Loucy (cell line): ENCODE data around the gene CCDC178.

Experiments used
- EZH2phosphoT487 ChIP-seq: fragments of 200-600 bp; IDR thresholded peaks from 2 replicates; pipeline ENCODE4 v1.6.1; 2018; ENCODE audit warnings: antibody characterized with exemption, mild to moderate bottlenecking, moderate library complexity, borderline replicate concordance
- TF ChIP-seq, protein P1 (sequence below): fragments of 200-600 bp; sonication (generic); conservative IDR thresholded peaks from 2 replicates; pipeline ENCODE4 v1.5.1; 2014; ENCODE audit warnings: mild to moderate bottlenecking, antibody characterized with exemption, low read length

DNA sequence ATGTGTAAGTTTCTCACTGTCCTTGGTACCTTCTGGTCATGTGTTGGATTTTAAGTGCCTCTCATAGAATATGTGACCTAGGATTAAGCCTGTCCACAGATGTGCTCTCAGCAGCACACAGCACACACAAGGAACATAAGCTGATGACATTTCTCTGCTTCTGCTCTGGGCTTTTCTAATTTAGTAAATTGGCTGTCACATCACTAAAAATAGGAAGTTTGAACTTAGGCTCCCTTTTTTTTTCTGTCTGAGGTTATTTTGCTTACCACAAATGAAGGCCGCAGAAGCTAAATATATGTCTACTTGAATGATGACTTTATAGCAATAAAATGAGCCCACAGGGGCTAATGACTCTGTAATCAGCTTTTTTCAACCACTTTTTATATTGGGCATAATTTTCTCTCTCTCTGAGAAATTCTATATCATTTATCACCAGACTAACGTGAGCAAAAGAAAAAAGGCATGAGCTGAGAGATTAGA lies 517.5 kb downstream of the CCDC178 start:
- TF ChIP-seq, protein P1, sequence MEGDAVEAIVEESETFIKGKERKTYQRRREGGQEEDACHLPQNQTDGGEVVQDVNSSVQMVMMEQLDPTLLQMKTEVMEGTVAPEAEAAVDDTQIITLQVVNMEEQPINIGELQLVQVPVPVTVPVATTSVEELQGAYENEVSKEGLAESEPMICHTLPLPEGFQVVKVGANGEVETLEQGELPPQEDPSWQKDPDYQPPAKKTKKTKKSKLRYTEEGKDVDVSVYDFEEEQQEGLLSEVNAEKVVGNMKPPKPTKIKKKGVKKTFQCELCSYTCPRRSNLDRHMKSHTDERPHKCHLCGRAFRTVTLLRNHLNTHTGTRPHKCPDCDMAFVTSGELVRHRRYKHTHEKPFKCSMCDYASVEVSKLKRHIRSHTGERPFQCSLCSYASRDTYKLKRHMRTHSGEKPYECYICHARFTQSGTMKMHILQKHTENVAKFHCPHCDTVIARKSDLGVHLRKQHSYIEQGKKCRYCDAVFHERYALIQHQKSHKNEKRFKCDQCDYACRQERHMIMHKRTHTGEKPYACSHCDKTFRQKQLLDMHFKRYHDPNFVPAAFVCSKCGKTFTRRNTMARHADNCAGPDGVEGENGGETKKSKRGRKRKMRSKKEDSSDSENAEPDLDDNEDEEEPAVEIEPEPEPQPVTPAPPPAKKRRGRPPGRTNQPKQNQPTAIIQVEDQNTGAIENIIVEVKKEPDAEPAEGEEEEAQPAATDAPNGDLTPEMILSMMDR = no peak
- TF ChIP-seq EZH2phosphoT487 = no peak
